Subcutaneous abdominal adipose tissue (tissue), 5 donors: ENCODE measurements around the gene FGA.
"Not testable (repeated sequence)": the region's sequence is repeated elsewhere in the genome, so short reads cannot be mapped to it uniquely, and the experiment has no call there.

Experiments used
- H3K27ac ChIP-seq: one replicate; pipeline ENCODE4 v1.7.0; 2013; ENCODE audit warnings: low read depth, mild to moderate bottlenecking, inconsistent platforms, low read length, moderate library complexity
- H3K27me3 ChIP-seq, 5 donors: one replicate each; pipeline ENCODE4 v1.7.0; 2013; ENCODE audit warnings: low read length in 5 of 5, inconsistent platforms in 1 of 5; ENCODE audit not compliant: control insufficient read depth in 5 of 5, insufficient read depth in 4 of 5
- H3K36me3 ChIP-seq, 5 donors: one replicate each; pipeline ENCODE4 v1.7.0; 2013; ENCODE audit warnings: low read length in 5 of 5; ENCODE audit not compliant: control insufficient read depth in 5 of 5, insufficient read depth in 5 of 5
- H3K4me1 ChIP-seq, 5 donors: one replicate each; pipeline ENCODE4 v1.7.0; 2013; ENCODE audit warnings: low read length in 5 of 5, mild to moderate bottlenecking in 3 of 5, moderate library complexity in 1 of 5; ENCODE audit not compliant: control insufficient read depth in 5 of 5, insufficient read depth in 5 of 5
- H3K4me3 ChIP-seq, 5 donors: one replicate each; pipeline ENCODE4 v1.7.0; 2013; ENCODE audit warnings: low read length in 5 of 5, low read depth in 1 of 5
- H3K9ac ChIP-seq, 5 donors: one replicate each; pipeline ENCODE4 v1.7.0; 2013; ENCODE audit warnings: low read length in 5 of 5, mild to moderate bottlenecking in 4 of 5, moderate library complexity in 3 of 5
- H3K9me3 ChIP-seq, 5 donors: one replicate each; pipeline ENCODE4 v1.7.0; 2013; ENCODE audit warnings: low read length in 5 of 5; ENCODE audit not compliant: control insufficient read depth in 5 of 5
- donor health status: healthy.
- donor health status: healthy.
- donor health status: healthy.
- donor health status: healthy.
- donor health status: healthy.

The FGA gene

DNA sequence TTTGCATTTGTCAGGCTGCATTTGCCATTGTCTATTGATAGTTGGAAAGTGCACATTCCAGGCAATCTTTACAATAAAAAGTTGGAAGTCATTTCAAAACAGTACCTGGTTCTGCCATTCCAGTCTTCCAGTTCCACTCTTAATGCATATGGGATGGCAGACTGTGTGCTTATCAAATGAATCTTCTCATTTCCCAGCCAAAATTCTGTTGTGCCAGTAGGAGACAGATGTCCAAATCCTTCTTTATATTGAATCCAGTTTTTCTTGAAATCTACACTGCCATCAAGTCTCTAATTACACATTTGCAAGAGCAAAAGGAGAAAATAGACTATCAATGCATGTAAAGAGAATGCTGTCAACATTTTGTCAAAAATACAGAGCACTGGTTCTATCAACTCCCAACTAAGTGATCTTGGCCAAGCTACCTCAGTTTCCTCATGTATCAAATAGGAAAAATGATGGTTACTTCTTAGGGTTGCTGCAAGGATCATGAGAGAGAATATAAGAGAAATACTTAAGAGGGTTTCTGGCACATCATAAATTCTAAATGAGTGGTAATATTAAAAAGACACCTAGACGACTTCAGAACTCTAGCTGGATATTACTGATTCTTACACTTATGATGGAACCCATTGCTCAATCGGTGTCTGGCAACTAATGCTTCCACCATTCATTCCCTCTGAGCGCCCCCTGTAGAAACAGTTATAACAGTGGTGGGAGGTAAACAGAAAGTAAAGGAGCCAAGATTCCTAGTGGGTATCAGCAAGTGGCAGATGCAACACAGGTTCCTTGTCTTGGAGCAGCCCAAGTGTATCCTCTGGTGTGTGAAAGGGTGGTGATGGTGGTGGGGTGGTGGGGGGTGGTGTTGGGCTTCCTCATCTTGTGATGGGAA is 18.1 kb upstream of the FGA start:
- Histone ChIP-seq H3K36me3 (no peaks in the 10 kb centered on the region), H3K4me3 (no peak overlapping the region), H3K27me3 (peaks cover 0 to 2% (median 0%) of the 10 kb centered on the region in 5 donors), H3K9me3 (no peaks in the 10 kb centered on the region), H3K27ac (no peak overlapping the region), H3K4me1 (no peaks in the 10 kb centered on the region), H3K9ac (no peak overlapping the region)

DNA sequence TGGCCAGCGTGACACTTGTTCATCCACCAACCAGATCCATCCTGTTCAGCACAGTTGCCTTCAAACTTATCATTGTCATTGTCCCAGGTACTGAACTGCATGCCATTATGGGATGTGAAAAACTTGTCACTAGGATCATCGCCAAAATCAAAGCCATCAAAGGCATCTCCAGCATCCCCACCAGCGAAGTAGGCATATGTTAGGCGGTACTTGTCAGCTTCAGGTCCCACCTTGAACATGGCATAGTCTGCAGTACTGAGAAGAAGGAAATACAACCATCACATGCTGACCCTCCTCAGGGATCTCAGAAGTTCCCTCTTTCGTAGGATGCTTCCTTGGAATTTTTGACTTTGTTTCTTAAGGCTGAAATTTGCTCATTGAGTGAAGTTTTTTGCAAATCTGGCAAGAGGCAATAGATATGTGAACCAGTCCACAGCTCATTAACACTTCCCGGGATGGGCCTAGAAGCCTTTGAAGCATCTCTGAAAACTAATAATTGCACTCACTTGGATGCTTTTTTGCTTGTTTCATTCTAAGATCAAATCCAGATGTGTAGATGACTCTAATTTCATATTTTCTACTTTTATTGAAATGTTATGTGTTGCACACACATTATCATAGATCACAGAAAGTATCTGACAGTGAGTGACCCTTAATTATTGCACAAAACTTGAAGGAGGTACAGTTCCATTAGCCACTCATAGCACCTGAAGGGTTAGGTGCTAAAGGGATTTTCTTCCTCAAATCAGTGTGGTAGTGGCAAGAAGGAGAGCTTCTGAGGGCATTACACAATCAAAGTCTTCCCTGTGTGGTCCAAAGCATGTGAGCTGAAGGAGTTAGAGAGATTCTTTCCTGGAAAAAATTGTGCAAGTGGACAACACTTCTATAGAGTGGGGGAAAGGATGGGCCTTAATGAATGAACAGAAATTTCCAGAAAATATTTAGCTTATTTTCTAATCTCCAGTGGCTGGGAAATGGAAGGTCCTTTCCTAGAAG is 16.5 kb upstream of the FGA start:
- Histone ChIP-seq H3K27ac (no peak overlapping the region), H3K9me3 (no peaks in the 10 kb centered on the region), H3K36me3 (no peaks in the 10 kb centered on the region), H3K27me3 (peaks cover 0 to 2% (median 0%) of the 10 kb centered on the region in 5 donors), H3K4me3 (no peak overlapping the region), H3K4me1 (no peaks in the 10 kb centered on the region), H3K9ac (no peak overlapping the region)

DNA sequence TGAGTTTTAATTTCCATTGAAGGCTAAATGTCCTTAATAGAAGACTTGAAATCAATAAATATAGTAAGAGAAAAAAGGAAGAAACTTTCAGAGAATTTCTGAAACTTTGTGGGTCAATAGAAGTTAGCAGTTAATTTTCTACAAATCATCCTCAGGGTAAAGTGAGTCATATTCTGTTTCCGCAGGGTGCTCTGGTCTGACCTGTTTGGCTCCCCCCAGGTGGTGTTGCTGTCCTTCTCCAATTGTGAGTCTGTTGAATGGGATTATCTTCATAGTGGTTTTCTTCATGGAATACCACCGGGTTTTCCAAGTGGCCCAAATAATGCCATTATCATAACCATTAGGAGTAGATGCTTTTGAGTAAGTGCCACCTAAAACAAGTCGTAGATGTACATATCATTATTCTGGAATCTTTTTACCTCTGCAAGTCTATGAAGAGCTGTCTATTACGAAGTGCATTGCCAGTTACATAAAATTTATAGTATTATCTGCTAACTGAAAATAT is 14.2 kb upstream of the FGA start:
- H3K4me3 ChIP-seq, result no peak overlapping the region
- no peaks in the 10 kb centered on the region for H3K9me3 ChIP-seq
- H3K9ac ChIP-seq, result no peak overlapping the region
- no peak overlapping the region for H3K27ac ChIP-seq
- no peaks in the 10 kb centered on the region for H3K36me3 ChIP-seq
- H3K27me3 ChIP-seq, result peaks cover 0 to 2% (median 0%) of the 10 kb centered on the region in 5 donors
- no peaks in the 10 kb centered on the region for H3K4me1 ChIP-seq

DNA sequence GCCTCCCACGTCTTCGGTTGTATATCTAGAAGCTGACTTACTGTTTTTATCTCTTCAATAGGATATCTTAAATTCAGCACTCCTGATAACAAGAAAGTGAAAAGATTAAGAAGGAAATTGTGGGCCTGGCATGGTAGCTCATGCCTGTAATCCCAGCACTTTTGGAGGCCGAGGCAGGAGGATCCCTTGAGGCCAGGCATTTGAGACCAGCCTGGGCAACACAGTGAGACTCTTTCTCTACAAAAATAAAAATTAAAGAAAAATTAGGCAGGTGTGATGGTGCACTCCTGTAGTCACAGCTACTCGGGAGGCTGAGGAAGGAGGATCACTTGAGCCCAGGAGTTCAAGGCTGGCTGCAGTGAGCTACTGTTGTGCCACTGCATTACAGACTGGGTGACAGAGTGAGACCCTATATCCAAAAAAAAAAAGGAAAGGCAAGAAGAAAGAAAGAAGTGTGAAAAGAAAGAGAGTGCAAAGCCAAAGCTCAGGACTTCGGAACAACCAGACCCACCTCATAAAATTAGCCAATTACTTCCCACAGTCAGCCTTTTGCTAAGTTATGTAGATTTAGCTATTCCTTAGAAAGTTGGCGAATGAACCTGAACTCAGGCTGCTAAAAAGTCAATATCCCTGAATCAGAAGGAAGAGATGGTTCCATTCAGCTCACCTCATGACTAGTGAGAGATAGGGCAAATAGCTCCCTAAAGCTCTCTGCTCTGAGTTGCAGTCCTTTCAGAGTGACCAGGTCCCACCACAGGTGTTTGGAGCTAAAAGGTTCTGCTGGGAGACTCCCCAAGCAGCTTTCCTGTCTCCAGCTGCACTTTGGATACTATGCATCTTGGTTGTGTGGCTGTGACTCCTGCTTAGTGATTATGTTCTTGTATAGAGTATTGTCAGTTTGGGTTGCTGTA is 12.7 kb upstream of the FGA start:
- Histone ChIP-seq H3K4me3 (no peak overlapping the region), H3K9me3 (no peaks in the 10 kb centered on the region), H3K27me3 (no peaks in the 10 kb centered on the region), H3K9ac (no peak overlapping the region), H3K27ac (no peak overlapping the region), H3K4me1 (no peaks in the 10 kb centered on the region), H3K36me3 (no peaks in the 10 kb centered on the region)

DNA sequence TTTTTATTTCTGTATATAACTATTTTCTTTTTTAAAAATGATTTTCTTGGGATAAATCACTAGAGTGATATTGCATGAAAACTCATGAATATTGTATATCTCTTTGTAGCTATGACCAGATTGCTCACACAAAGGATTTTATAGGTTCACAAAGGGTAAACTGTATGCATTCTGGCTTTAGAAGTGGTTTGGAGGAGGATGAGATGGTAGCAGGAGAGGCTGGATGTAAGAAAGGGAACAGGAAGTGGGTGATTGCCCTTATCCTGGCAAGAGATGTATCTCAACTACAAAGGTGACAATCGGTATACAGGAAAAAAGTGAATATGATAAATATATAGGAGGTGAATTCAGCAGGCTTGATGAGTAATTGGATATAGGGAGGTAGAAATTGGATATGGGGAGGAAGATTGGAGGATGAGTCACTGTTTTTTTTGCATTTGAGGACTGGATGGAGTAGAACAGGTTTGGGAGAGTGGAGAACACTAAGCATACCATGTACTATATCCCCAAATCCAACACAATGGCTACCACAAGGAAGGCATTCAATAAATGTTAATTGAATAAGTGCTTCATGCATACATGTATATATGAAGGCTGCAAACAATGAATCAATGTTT is 12.0 kb upstream of the FGA start:
- H3K4me1 ChIP-seq, result no peaks in the 10 kb centered on the region
- H3K4me3 ChIP-seq, result no peak overlapping the region
- no peaks in the 10 kb centered on the region for H3K36me3 ChIP-seq
- H3K9me3 ChIP-seq, result no peaks in the 10 kb centered on the region
- H3K27ac ChIP-seq, result no peak overlapping the region
- H3K9ac ChIP-seq, result no peak overlapping the region
- H3K27me3 ChIP-seq, result no peaks in the 10 kb centered on the region

DNA sequence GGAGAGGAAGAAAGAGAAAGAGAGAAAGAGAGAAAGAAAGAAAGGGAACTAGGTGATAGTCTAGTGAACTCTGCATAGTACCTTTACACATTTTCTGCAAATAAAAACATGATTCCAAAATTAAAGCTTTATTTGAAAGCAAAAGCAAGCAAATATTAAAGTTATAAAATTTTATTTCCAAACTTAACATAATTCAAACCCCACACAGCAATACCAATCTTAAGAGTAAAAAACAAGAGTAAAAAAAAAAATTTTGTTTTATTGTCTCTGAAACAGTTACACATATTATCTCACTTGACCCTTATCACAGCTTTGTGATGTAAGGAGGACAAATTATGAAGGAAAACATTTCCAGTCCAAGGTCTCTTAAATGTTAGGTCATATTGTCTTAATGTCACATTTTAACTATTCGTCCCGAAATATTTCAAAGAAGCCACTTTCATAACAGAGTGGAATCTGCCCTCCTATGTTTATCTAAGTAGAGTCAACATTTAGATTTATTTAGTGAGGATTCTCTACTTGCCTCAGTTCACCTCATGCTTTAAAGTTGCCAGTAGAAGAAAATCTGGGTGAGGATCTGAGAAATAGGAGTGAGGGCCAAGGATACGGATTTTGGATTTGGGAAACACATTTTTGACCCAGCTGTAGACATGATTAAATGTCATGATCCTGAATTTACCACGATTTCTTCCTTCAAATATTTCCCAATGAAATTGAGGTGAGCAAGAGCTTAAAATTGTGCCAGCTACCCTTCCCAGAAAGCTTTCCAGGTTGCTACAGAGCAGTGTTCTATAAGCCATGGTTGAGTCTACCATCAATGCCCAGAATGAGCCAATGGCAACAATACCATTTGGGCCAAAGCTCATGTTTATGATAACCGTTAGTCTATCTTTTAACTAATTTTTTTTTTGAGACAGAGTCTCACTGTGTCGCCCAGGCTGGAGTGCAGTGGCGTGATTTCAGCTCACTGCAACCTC is 7.5 kb upstream of the FGA start:
- Histone ChIP-seq H3K4me3 (no peak overlapping the region), H3K9ac (no peak overlapping the region), H3K27me3 (no peaks in the 10 kb centered on the region), H3K27ac (no peak overlapping the region), H3K4me1 (no peaks in the 10 kb centered on the region), H3K9me3 (no peaks in the 10 kb centered on the region), H3K36me3 (no peaks in the 10 kb centered on the region)

DNA sequence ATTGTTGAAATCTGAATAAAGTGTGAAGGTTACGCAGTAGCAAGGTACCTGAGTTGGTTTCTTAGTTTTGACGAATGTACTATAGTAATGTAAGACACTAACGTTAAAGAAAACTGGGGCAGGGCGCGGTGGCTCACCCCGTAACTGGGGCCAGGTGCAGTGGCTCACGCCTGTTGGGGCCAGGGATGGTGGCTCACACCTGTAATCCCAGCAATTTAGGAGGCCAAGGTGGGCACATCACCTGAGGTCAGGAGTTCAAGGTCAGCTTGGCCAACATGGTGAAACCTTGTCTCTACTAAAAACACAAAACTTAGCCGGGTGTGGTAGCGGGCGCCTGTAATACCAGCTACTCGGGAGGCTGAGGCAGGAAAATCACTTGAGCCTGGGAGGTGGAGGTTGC is 6.7 kb upstream of the FGA start:
- H3K27me3 ChIP-seq, H3K9ac ChIP-seq, H3K4me3 ChIP-seq, H3K27ac ChIP-seq, H3K36me3 ChIP-seq, H3K4me1 ChIP-seq, H3K9me3 ChIP-seq: not testable (repeated sequence)

DNA sequence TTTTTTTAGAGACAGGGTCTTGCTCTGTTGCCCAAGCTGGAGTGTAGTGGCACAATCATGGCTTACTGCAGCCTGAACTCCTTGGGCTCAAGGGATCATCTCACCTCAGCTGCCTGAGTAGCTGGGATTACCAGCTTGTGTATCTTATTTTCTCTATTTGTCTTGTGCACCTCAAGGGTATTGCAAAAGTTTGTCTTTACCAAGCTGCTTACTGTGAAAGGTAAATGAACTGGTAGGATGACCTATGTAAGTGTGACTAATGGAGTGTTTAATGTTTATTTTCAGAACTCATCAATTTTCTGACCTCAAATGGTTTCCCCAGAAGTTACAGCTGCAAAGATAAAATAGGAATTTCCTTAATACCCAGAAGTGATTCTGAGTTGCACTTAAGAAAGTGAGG is 5.3 kb upstream of the FGA start:
- Histone ChIP-seq H3K27ac (no peak overlapping the region), H3K9ac (no peak overlapping the region), H3K4me1 (no peaks in the 10 kb centered on the region), H3K36me3 (no peaks in the 10 kb centered on the region), H3K27me3 (peaks cover 0 to under 1% (median 0%) of the 10 kb centered on the region in 5 donors), H3K9me3 (no peaks in the 10 kb centered on the region), H3K4me3 (no peak overlapping the region)
